ENCODE results near the gene IRX2.

- TF ChIP-seq, protein P1, sequence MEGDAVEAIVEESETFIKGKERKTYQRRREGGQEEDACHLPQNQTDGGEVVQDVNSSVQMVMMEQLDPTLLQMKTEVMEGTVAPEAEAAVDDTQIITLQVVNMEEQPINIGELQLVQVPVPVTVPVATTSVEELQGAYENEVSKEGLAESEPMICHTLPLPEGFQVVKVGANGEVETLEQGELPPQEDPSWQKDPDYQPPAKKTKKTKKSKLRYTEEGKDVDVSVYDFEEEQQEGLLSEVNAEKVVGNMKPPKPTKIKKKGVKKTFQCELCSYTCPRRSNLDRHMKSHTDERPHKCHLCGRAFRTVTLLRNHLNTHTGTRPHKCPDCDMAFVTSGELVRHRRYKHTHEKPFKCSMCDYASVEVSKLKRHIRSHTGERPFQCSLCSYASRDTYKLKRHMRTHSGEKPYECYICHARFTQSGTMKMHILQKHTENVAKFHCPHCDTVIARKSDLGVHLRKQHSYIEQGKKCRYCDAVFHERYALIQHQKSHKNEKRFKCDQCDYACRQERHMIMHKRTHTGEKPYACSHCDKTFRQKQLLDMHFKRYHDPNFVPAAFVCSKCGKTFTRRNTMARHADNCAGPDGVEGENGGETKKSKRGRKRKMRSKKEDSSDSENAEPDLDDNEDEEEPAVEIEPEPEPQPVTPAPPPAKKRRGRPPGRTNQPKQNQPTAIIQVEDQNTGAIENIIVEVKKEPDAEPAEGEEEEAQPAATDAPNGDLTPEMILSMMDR (conservative IDR thresholded peaks at IDR 0.05): no peak
- TF ChIP-seq ZFX (IDR thresholded peaks at IDR 0.05): no peak
Measured at GRCh38 chr5:2748179-2748860, 3.2 kb downstream of the IRX2 start.
